ENCODE data around the gene MRPL21.

- TF ChIP-seq CTCF (conservative IDR thresholded peaks at IDR 0.05) (no peak), ZFX (IDR thresholded peaks at IDR 0.05) (no peak)
Observed at GRCh38 chr11:68897441-68897840, 6.2 kb downstream of the MRPL21 start.

Measured in C4-2B (cell line).